Nephron (organoid): Measurements from ENCODE around the gene CYP2E1.
"Not testable (repeated sequence)": the region's sequence is repeated elsewhere in the genome, so short reads cannot be mapped to it uniquely, and the experiment has no call there.

Experiments used
- H3K27ac Mint-ChIP-seq, 3 experiments: 2 replicates each; pipeline ENCODE4 v1.8.0; 2020; ENCODE audit warnings: mixed read lengths in 3 of 3, mild to moderate bottlenecking in 2 of 3, moderate library complexity in 1 of 3
- H3K27me3 Mint-ChIP-seq: 2 replicates; pipeline ENCODE4 v1.8.0; 2021; ENCODE audit warnings: low read depth, mild to moderate bottlenecking, moderate library complexity, mixed read lengths
- H3K36me3 Mint-ChIP-seq: 2 replicates; pipeline ENCODE4 v1.8.0; 2020; ENCODE audit warnings: low read depth, mixed read lengths
- H3K4me1 Mint-ChIP-seq: 2 replicates; pipeline ENCODE4 v1.8.0; 2020; ENCODE audit warnings: mixed read lengths
- H3K4me3 Mint-ChIP-seq, 3 experiments: 2 replicates each; pipeline ENCODE4 v1.8.0; 2020; ENCODE audit warnings: mild to moderate bottlenecking in 3 of 3, mixed read lengths in 3 of 3, moderate library complexity in 2 of 3
- H3K9me3 Mint-ChIP-seq: 2 replicates; pipeline ENCODE4 v1.8.0; 2020; ENCODE audit warnings: mixed read lengths
- TF ChIP-seq, protein P1 (sequence below), 3 experiments: fragments of 200-600 bp; sonication (generic); IDR thresholded peaks; one replicate each; pipeline ENCODE4 v1.5.0; 2021; ENCODE audit warnings: antibody characterized with exemption in 3 of 3; ENCODE audit not compliant: unreplicated experiment in 3 of 3

CYP2E1 gene

DNA sequence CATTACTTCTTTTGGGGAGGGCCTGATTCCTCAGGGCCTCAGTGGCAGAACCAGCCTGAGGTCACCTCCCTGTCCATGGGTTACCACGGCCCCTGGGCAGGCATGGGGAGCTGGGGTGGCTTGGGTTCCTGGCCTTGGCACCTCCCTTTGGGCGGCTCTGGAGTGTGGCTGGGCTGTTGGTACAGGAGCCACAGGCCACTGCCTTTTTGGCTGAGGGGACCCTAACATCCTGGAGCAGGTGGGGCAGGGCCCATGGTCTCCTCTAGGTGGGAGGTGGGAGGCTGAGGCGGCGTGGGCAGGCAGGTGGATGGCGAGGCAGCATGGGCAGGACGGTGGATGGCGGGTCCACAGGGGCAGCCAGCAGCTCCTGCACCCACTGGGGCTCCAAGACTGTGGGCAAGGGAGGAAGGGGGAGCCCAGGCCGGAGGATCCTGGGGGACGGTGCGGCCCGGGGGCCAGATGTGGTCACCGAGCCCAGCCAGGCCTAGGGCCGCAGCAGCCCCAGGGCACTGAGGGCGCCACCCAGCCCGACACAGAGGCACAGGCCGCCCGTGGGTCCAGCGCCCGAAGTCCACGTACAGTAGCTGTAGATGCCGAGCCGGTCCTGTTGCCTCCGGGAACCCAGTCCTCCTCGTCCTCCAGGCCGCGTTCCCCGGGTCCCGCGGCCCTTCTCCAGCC, 40.6 kb downstream of the CYP2E1 start:
- Mint-ChIP-seq H3K27me3 (no peaks in the 10 kb centered on the region), H3K9me3 (peaks cover 23% of the 10 kb centered on the region), H3K4me1 (no peaks in the 10 kb centered on the region), H3K36me3 (no peaks in the 10 kb centered on the region), H3K27ac (no peak overlapping the region), H3K4me3 (no peak overlapping the region)
- TF ChIP-seq, protein P1, sequence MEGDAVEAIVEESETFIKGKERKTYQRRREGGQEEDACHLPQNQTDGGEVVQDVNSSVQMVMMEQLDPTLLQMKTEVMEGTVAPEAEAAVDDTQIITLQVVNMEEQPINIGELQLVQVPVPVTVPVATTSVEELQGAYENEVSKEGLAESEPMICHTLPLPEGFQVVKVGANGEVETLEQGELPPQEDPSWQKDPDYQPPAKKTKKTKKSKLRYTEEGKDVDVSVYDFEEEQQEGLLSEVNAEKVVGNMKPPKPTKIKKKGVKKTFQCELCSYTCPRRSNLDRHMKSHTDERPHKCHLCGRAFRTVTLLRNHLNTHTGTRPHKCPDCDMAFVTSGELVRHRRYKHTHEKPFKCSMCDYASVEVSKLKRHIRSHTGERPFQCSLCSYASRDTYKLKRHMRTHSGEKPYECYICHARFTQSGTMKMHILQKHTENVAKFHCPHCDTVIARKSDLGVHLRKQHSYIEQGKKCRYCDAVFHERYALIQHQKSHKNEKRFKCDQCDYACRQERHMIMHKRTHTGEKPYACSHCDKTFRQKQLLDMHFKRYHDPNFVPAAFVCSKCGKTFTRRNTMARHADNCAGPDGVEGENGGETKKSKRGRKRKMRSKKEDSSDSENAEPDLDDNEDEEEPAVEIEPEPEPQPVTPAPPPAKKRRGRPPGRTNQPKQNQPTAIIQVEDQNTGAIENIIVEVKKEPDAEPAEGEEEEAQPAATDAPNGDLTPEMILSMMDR (IDR thresholded peaks at IDR 0.05; ENCODE audit: unreplicated experiment in 3 of 3), result no peak

DNA sequence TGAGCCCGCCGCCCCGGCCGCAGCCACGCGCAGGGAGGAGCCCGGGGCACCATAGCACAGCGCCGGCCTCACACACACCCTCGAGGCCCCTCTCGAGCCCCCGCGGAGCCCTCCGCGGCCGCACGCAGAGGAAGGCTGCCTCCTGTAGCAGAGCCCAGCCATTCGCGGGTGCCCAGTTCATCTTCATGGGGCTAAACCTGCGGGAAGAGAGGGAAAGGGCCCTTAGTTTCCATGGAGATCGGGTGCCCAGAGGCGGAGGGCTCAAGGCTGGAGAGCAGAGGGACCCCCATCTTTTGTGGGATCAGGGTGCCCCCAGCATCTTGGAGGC, 41.1 kb downstream of the CYP2E1 start:
- TF ChIP-seq, protein P1 (IDR thresholded peaks at IDR 0.05; ENCODE audit: unreplicated experiment in 3 of 3), result no peak
- Mint-ChIP-seq H3K36me3 (peaks cover 2% of the 10 kb centered on the region), H3K27ac (no peak overlapping the region), H3K27me3 (no peaks in the 10 kb centered on the region), H3K4me1 (no peaks in the 10 kb centered on the region), H3K4me3 (no peak overlapping the region), H3K9me3 (peaks cover 28% of the 10 kb centered on the region)

DNA sequence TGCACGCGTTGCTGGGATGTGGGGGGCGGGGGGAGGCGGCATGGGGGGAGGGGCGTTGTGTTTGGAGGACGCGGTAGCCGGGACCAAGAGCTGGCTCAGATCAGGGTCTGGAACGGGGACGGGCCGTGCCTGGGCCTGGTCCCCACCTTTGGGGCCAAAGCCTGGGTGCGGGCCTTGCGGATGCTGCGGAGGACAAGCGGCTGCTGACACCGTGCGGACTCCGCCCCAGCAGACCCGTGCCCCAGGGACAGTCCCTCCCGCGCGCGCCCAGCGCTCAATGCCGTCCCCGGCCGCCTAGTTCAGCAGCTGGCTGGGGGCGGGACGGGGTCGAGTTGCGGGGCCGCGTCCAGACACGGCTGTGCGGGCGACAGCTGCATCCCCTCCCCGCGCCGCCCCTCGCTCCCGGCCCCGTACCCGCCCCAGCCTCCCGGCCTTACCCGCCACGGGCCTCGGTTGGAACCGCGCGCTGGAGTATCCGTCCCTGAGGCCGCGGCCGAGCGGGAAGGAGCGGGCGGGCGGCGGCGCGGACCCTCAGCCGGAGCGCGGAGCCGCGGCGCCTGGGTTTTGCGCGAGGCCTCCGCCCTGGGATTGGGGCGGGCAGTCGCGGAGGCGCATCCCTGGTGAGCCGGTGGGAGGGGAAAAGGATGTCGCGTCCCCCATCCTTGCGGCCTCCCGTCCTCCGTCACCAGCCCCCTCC, 41.8 kb downstream of the CYP2E1 start:
- not testable (repeated sequence) for H3K27me3 Mint-ChIP-seq, H3K36me3 Mint-ChIP-seq, H3K4me3 Mint-ChIP-seq, H3K27ac Mint-ChIP-seq, H3K4me1 Mint-ChIP-seq
- H3K9me3 Mint-ChIP-seq, result peaks cover 28% of the 10 kb centered on the region

DNA sequence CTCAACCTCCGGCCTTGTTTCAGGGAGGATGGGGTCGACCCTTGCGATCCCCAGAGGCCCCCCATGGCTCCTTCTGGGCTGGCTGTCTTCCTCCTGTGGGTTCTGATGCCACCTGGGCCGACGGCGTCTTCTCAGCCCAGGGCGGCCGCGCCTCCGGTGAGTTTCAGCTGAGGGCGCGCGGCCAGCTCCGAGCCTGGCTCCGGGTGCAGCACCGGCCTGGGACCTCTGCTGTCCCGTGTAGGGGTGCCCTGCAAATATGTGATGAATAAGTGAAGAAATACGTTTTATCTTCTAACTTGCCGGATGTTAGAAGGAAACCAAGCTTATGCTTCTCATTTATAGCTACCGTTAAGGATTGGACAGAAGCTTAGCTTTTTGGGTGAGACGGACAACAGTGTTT, 42.6 kb downstream of the CYP2E1 start:
- not testable (repeated sequence) for H3K4me1 Mint-ChIP-seq
- peaks cover 25% of the 10 kb centered on the region for H3K9me3 Mint-ChIP-seq

DNA sequence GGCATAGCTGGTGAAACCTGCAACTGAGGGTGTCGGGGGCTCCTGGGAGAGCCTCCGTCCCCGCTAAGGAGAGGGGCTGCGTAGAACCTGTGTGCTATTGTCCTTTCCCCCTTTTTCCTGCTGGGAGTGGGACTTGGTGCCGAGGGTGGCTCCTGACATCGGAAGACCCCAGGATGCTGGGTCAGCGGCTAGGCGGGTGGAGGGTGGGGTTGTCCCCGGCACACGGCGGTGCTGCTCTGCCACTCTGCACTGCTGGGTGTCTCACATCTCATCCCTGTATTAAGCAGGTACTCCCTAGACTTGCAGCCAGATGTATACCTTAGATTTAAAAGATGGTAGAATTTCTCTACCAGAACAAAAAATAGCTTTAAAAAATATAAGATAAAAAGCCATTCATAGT, 44.9 kb downstream of the CYP2E1 start:
- not testable (repeated sequence) for H3K4me3 Mint-ChIP-seq, H3K36me3 Mint-ChIP-seq, H3K4me1 Mint-ChIP-seq, H3K27ac Mint-ChIP-seq, H3K27me3 Mint-ChIP-seq
- H3K9me3 Mint-ChIP-seq, result peaks cover 26% of the 10 kb centered on the region

More for the DNA sequence above, 42.6 kb downstream of the CYP2E1 start:
- not testable (repeated sequence) for H3K27ac Mint-ChIP-seq, H3K4me3 Mint-ChIP-seq, H3K27me3 Mint-ChIP-seq, H3K36me3 Mint-ChIP-seq

DNA sequence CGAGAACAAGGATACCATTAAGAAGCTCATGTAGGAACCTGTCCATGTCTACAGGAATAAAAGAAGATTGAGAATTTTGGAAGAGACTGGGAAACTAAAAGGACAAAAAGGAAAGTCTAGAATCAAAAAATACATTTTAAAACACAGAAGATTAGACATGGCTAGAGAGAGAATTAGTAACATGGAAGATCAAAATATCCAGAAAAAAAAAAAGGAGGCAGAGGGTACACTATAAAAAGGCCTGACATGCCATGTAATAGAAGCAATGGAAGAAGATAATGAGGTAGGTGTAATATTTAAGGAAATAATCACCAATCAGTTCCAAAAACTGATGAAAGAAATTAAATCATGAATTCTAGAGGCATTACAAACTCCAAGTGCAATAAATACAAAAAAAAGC, 46.3 kb downstream of the CYP2E1 start:
- H3K4me3 Mint-ChIP-seq, H3K27me3 Mint-ChIP-seq, H3K4me1 Mint-ChIP-seq, H3K36me3 Mint-ChIP-seq, H3K27ac Mint-ChIP-seq: not testable (repeated sequence)
- peaks cover 20% of the 10 kb centered on the region for H3K9me3 Mint-ChIP-seq

DNA sequence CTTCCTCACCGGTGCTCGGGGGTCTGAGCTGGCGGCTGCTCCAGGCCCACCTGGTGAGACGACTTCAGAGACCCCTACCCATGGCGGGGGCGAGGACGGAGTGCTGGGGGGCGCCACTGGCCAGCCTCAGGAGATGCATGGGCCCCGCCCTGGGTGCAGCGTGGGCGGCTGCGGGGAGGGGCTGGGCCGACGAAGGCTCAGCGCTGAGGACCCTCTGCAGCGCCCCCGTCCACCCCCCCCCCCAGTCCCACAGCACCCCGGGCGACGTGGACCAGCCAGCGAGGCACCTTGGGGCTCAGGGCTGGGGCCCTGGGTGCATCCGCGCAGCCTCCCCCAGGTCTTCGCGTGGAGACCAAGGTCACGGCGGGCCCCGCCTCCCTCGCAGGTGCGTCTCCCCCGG, 49.9 kb downstream of the CYP2E1 start:
- H3K27ac Mint-ChIP-seq, H3K4me3 Mint-ChIP-seq, H3K4me1 Mint-ChIP-seq, H3K27me3 Mint-ChIP-seq, H3K36me3 Mint-ChIP-seq: not testable (repeated sequence)
- peaks cover 22% of the 10 kb centered on the region for H3K9me3 Mint-ChIP-seq
